Stomach smooth muscle (tissue), 2 donors: ENCODE measurements around the gene BCAM.
"Not testable (repeated sequence)": the region's sequence is repeated elsewhere in the genome, so short reads cannot be mapped to it uniquely, and the experiment has no call there.

Source experiments
- H3K27ac ChIP-seq: one replicate; pipeline ENCODE4 v1.7.0; 2013; ENCODE audit warnings: mild to moderate bottlenecking, low read length, inconsistent platforms
- H3K27me3 ChIP-seq, 2 donors: one replicate each; pipeline ENCODE4 v1.7.0; 2013; ENCODE audit warnings: low read length in 2 of 2; ENCODE audit not compliant: insufficient read depth in 2 of 2, control insufficient read depth in 1 of 2
- H3K36me3 ChIP-seq, 2 donors: one replicate each; pipeline ENCODE4 v1.7.0; 2013; ENCODE audit warnings: low read length in 2 of 2; ENCODE audit not compliant: control insufficient read depth in 2 of 2, insufficient read depth in 2 of 2
- H3K4me1 ChIP-seq: one replicate; pipeline ENCODE4 v1.7.0; 2013; ENCODE audit warnings: low read length; ENCODE audit not compliant: control insufficient read depth, insufficient read depth
- H3K4me3 ChIP-seq, 2 donors: one replicate each; pipeline ENCODE4 v1.7.0; 2013; ENCODE audit warnings: low read length in 2 of 2
- H3K9ac ChIP-seq, 2 donors: one replicate each; pipeline ENCODE4 v1.7.0; 2013; ENCODE audit warnings: low read length in 2 of 2, mild to moderate bottlenecking in 1 of 2
- H3K9me3 ChIP-seq, 2 donors: one replicate each; pipeline ENCODE4 v1.7.0; 2013; ENCODE audit warnings: low read length in 2 of 2; ENCODE audit not compliant: control insufficient read depth in 2 of 2
- donor health status: healthy.
- donor health status: Pancreatic carcinoma.

Gene BCAM

GRCh38 chr19:44856421-44857083 is 47.6 kb downstream of the BCAM start:
- Histone ChIP-seq H3K9ac (no peak overlapping the region), H3K36me3 (peaks cover 0 to 6% of the 10 kb centered on the region in 2 donors), H3K4me1 (peaks cover 5% of the 10 kb centered on the region), H3K27ac (no peak overlapping the region), H3K4me3 (no peak overlapping the region), H3K9me3 (no peaks in the 10 kb centered on the region), H3K27me3 (no peaks in the 10 kb centered on the region)

- Histone ChIP-seq H3K4me1 (peaks cover 4% of the 10 kb centered on the region), H3K4me3 (no peak overlapping the region), H3K36me3 (peaks cover 0 to 6% of the 10 kb centered on the region in 2 donors), H3K9me3 (no peaks in the 10 kb centered on the region), H3K27ac (no peak overlapping the region), H3K9ac (no peak overlapping the region), H3K27me3 (no peaks in the 10 kb centered on the region)
Measured at GRCh38 chr19:44857837-44858236, 48.9 kb downstream of the BCAM start.

GRCh38 chr19:44861576-44861975 is 52.7 kb downstream of the BCAM start:
- not testable (repeated sequence) for H3K27me3 ChIP-seq, H3K27ac ChIP-seq, H3K4me1 ChIP-seq, H3K9ac ChIP-seq, H3K9me3 ChIP-seq, H3K4me3 ChIP-seq
- peaks cover 11 to 14% of the 10 kb centered on the region in 2 donors for H3K36me3 ChIP-seq

- no peak overlapping the region for H3K9ac ChIP-seq
Measured at GRCh38 chr19:44863990-44864389, 55.1 kb downstream of the BCAM start.

GRCh38 chr19:44865196-44865767 is 56.4 kb downstream of the BCAM start:
- H3K9ac ChIP-seq, result no peak overlapping the region
- no peak overlapping the region for H3K27ac ChIP-seq

More at GRCh38 chr19:44863990-44864389, 55.1 kb downstream of the BCAM start:
- no peak overlapping the region for H3K27ac ChIP-seq
- no peaks in the 10 kb centered on the region for H3K27me3 ChIP-seq
- no peaks in the 10 kb centered on the region for H3K4me1 ChIP-seq
- H3K36me3 ChIP-seq, result peaks cover 14 to 16% of the 10 kb centered on the region in 2 donors
- H3K4me3 ChIP-seq, result no peak overlapping the region
- H3K9me3 ChIP-seq, result no peaks in the 10 kb centered on the region

GRCh38 chr19:44866664-44867063 is 57.8 kb downstream of the BCAM start:
- H3K9me3 ChIP-seq, result no peaks in the 10 kb centered on the region
- H3K4me1 ChIP-seq, result peaks cover 2% of the 10 kb centered on the region
- H3K36me3 ChIP-seq, result peaks cover 15 to 18% of the 10 kb centered on the region in 2 donors
- no peak overlapping the region for H3K9ac ChIP-seq
- H3K4me3 ChIP-seq, result no peak overlapping the region
- no peaks in the 10 kb centered on the region for H3K27me3 ChIP-seq
- H3K27ac ChIP-seq, result no peak overlapping the region

More at GRCh38 chr19:44865196-44865767, 56.4 kb downstream of the BCAM start:
- Histone ChIP-seq H3K4me3 (no peak overlapping the region), H3K27me3 (no peaks in the 10 kb centered on the region), H3K9me3 (no peaks in the 10 kb centered on the region), H3K4me1 (peaks cover 2% of the 10 kb centered on the region), H3K36me3 (peaks cover 13 to 16% of the 10 kb centered on the region in 2 donors)

- no peaks in the 10 kb centered on the region for H3K27me3 ChIP-seq
- no peak overlapping the region for H3K9ac ChIP-seq
- H3K4me3 ChIP-seq, result no peak overlapping the region
- H3K9me3 ChIP-seq, result no peaks in the 10 kb centered on the region
- H3K36me3 ChIP-seq, result peaks cover 24 to 27% of the 10 kb centered on the region in 2 donors
- no peak overlapping the region for H3K27ac ChIP-seq
- H3K4me1 ChIP-seq, result peaks cover 2% of the 10 kb centered on the region
Measured at GRCh38 chr19:44867578-44867977, 58.7 kb downstream of the BCAM start.

- no peak overlapping the region for H3K4me3 ChIP-seq
- peak overlapping the region in 1 of 2 donors; percentile 9 for H3K9ac ChIP-seq
- H3K4me1 ChIP-seq, result peaks cover 2% of the 10 kb centered on the region
- H3K9me3 ChIP-seq, result no peaks in the 10 kb centered on the region
- no peaks in the 10 kb centered on the region for H3K27me3 ChIP-seq
- H3K27ac ChIP-seq, result no peak overlapping the region
- H3K36me3 ChIP-seq, result peaks cover 39 to 45% of the 10 kb centered on the region in 2 donors
Measured at GRCh38 chr19:44869733-44870470, 61.0 kb downstream of the BCAM start.
